HepG2 (cell line): Measurements from ENCODE around the gene ZNF292. TPM values are rescaled to one million over a fixed set of nuclear protein-coding genes. Genes with fewer than 3 reads are reported as not detected.

Source experiments
- FOXC1 ChIP-seq: sonication (generic); formaldehyde crosslinking; IDR thresholded peaks from 2 replicates; pipeline ENCODE4 v1.8.0; 2022; ENCODE audit warnings: mild to moderate bottlenecking, missing genetic modification reagents, borderline replicate concordance
- IKZF1 ChIP-seq: fragments of 450-650 bp; IDR thresholded peaks from 2 replicates; pipeline ENCODE4 v1.7.1; 2016
- KLF13 ChIP-seq: sonication (generic); formaldehyde crosslinking; IDR thresholded peaks from 2 replicates; pipeline ENCODE4 v1.4.0; 2020; ENCODE audit warnings: mild to moderate bottlenecking, missing genetic modification reagents
- MEIS1 ChIP-seq: sonication (generic); formaldehyde crosslinking; IDR thresholded peaks from 2 replicates; pipeline ENCODE4 v1.9.0; 2021; ENCODE audit warnings: mild to moderate bottlenecking, missing genetic modification reagents, moderate library complexity, borderline replicate concordance
- MTF1 ChIP-seq: sonication (generic); formaldehyde crosslinking; IDR thresholded peaks from 2 replicates; pipeline ENCODE4 v1.5.0; 2020; ENCODE audit warnings: missing genetic modification reagents
- SMARCE1 ChIP-seq: fragments of 450-650 bp; IDR thresholded peaks from 2 replicates; pipeline ENCODE4 v1.6.1; 2017; ENCODE audit warnings: borderline replicate concordance
- ZNF619 ChIP-seq: sonication (generic); formaldehyde crosslinking; IDR thresholded peaks from 2 replicates; pipeline ENCODE4 v1.4.0; 2020; ENCODE audit warnings: mild to moderate bottlenecking, missing genetic modification reagents
- ZNF746 ChIP-seq: sonication (generic); formaldehyde crosslinking; IDR thresholded peaks from 2 replicates; pipeline ENCODE4 v1.8.0; 2022; ENCODE audit warnings: mild to moderate bottlenecking, missing genetic modification reagents
- polyA plus RNA-seq, 8 experiments: library from polyadenylated mRNA; depleted of rRNA in 3 of 8; stranded (reverse) in 7 of 8; unstranded in 1 of 8; fragments of >200 nt; fragmentation: Illumina TruSeq in 4 of 8; extraction: Trizol in 4 of 8; gene quantifications; 2 replicates each; pipeline versions ENCODE4 v1.2.1 to v1.2.3, GENCODE V29; 2011 to 2016; ENCODE audit warnings: low read depth in 4 of 8, missing spikeins in 1 of 8, mixed read lengths in 1 of 8; ENCODE audit not compliant: insufficient read depth in 1 of 8
- total RNA-seq, 5 experiments: library from RNA; depleted of rRNA; stranded (reverse); fragments of >200 nt; fragmentation: Illumina TruSeq; extraction: Trizol; gene quantifications; 2 replicates each; pipeline ENCODE4 v1.2.3, GENCODE V29; 2016; ENCODE audit warnings: low read depth in 1 of 5
- TF ChIP-seq, protein P1 (sequence below): IDR thresholded peaks from 2 replicates; pipeline ENCODE4 v1.6.1; 2016; ENCODE audit warnings: low read depth, borderline replicate concordance
- TF ChIP-seq, protein P2 (sequence below): fragments of 450-650 bp; IDR thresholded peaks from 2 replicates; pipeline ENCODE4 v1.6.1; 2017; ENCODE audit warnings: mild to moderate bottlenecking

Gene ZNF292
- total and polyA plus RNA-seq, 2 of the 13 experiments (the other 11 are each of a cell fraction or from before 2014, with no cell fraction given): 9.9 to 12.8 TPM

DNA sequence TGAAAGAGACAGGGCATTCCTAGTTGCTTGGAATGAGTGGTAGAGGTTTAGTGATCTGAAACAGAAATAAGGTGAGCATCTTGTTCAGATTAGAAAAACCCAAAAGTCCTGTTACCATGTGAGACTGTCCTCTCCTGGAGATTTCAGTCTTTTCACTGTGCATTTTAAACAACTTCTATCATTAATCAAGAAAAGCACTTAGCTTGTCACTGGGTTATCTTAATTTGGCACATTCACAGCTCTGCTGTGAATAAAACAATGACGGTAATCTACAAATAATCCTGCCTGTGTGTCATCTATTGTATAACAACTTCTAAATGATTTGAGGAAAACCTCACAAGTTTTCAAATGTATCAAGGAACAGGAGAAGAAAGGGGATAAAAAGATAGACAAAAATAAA lies 157.5 kb downstream of the ZNF292 start (continued):
- no peak for TF ChIP-seq MEIS1 (CRISPR knock-in tag)
- TF ChIP-seq IKZF1: no peak
- TF ChIP-seq SMARCE1: no peak
- TF ChIP-seq, protein P1, sequence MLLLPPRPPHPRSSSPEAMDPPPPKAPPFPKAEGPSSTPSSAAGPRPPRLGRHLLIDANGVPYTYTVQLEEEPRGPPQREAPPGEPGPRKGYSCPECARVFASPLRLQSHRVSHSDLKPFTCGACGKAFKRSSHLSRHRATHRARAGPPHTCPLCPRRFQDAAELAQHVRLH (CRISPR knock-in tag): no peak
- no peak for TF ChIP-seq MTF1 (CRISPR knock-in tag)
- TF ChIP-seq ZNF619 (CRISPR knock-in tag): no peak
- TF ChIP-seq KLF13 (CRISPR knock-in tag): no peak
- TF ChIP-seq, protein P2, sequence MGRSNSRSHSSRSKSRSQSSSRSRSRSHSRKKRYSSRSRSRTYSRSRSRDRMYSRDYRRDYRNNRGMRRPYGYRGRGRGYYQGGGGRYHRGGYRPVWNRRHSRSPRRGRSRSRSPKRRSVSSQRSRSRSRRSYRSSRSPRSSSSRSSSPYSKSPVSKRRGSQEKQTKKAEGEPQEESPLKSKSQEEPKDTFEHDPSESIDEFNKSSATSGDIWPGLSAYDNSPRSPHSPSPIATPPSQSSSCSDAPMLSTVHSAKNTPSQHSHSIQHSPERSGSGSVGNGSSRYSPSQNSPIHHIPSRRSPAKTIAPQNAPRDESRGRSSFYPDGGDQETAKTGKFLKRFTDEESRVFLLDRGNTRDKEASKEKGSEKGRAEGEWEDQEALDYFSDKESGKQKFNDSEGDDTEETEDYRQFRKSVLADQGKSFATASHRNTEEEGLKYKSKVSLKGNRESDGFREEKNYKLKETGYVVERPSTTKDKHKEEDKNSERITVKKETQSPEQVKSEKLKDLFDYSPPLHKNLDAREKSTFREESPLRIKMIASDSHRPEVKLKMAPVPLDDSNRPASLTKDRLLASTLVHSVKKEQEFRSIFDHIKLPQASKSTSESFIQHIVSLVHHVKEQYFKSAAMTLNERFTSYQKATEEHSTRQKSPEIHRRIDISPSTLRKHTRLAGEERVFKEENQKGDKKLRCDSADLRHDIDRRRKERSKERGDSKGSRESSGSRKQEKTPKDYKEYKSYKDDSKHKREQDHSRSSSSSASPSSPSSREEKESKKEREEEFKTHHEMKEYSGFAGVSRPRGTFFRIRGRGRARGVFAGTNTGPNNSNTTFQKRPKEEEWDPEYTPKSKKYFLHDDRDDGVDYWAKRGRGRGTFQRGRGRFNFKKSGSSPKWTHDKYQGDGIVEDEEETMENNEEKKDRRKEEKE: no peak
- TF ChIP-seq FOXC1 (CRISPR knock-in tag): no peak
- TF ChIP-seq ZNF746: no peak

Other genes with a start within 250 kb of the ZNF292 start
- not detected in 2 replicates for gene HTR1E, start 218.0 kb upstream of the ZNF292 start, total RNA-seq (2016; rRNA removed; fragmentation: Illumina TruSeq; extraction: Trizol)
- gene HTR1E, start 218.0 kb upstream of the ZNF292 start, polyA plus RNA-seq (2011; rRNA removed): not detected in 2 replicates
- gene CGA, start 60.5 kb upstream of the ZNF292 start, total RNA-seq (2016; rRNA removed; fragmentation: Illumina TruSeq; extraction: Trizol): not detected in 2 replicates
- gene CGA, start 60.5 kb upstream of the ZNF292 start, polyA plus RNA-seq (2011; rRNA removed): 0.09 TPM in 1 of 2 replicates, not detected in the other
- gene SMIM8, start 167.0 kb downstream of the ZNF292 start, total RNA-seq (2016; rRNA removed; fragmentation: Illumina TruSeq; extraction: Trizol): 10.0 and 12.2 TPM in 2 replicates
- gene SMIM8, start 167.0 kb downstream of the ZNF292 start, polyA plus RNA-seq (2011; rRNA removed): 3.9 and 4.8 TPM in 2 replicates
- gene GJB7, start 173.7 kb downstream of the ZNF292 start, total RNA-seq (2016; rRNA removed; fragmentation: Illumina TruSeq; extraction: Trizol): not detected in 2 replicates
- not detected in 2 replicates for gene GJB7, start 173.7 kb downstream of the ZNF292 start, polyA plus RNA-seq (2011; rRNA removed)
- gene C6orf163, start 189.2 kb downstream of the ZNF292 start, total RNA-seq (2016; rRNA removed; fragmentation: Illumina TruSeq; extraction: Trizol): 0.79 and 1.8 TPM in 2 replicates
- 0.62 and 1.0 TPM in 2 replicates for gene C6orf163, start 189.2 kb downstream of the ZNF292 start, polyA plus RNA-seq (2011; rRNA removed)